GM10266 (cell line): ENCODE data around the gene FERMT1.

ENCODE experiments used
- DNase-seq: peaks from one replicate; pipeline ENCODE4 v3.0.0; 2012; ENCODE audit errors: extremely low spot score
- CTCF ChIP-seq: IDR thresholded peaks from 2 replicates; pipeline ENCODE4 v1.5.1; 2012; ENCODE audit warnings: mild to moderate bottlenecking, low read depth; ENCODE audit not compliant: control insufficient read depth, insufficient read depth; ENCODE audit errors: missing control alignments

Gene FERMT1

GRCh38 chr20:6051505-6051904 lies 71.3 kb downstream of the FERMT1 start:
- no peak for TF ChIP-seq CTCF
- DNase-seq, result no peak

DNA sequence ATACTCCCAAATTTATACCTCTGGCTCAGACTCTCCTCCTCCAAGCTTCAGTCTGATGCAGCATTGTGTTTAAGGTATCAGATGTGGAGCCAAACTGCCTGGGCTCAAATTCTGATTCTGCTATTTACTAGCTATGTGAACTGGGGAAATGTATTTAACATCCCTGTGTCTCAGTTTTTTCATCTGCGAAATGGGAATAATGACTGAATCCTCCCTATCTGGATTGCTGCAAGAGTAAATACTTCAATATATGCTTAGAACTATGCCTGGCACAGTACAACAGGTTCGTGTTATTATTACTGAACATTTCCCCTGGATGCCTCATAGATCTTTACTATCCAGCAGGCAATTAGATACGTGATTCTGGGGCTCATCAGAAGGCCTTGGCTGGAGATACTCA lies 74.4 kb downstream of the FERMT1 start:
- no peak for DNase-seq
- TF ChIP-seq CTCF, result no peak

GRCh38 chr20:6046432-6046831 lies 76.4 kb downstream of the FERMT1 start:
- DNase-seq, result no peak

GRCh38 chr20:6045566-6045965 lies 77.3 kb downstream of the FERMT1 start:
- TF ChIP-seq CTCF, result no peak
- DNase-seq, result no peak

More at GRCh38 chr20:6046432-6046831, 76.4 kb downstream of the FERMT1 start:
- TF ChIP-seq CTCF, result no peak

DNA sequence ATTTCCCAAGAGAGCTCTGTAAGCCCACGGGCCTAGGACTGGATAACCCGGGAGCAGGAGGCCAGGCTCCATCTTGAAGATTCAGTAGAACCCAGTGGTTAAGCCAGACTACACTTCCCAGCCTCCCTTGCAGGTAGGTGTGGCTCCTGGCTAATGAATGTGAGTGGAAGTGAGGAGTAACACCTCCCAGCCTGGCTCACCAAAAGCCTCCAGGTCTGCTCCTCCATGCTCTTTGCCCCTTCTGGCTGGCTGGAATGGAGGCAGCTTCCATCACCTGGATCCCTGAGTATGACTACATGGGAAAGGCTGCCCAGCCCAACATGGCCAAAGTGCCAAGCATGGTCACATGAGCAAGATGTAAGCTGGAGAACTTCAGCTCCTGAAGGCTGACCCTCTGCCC lies 78.7 kb downstream of the FERMT1 start:
- no peak for TF ChIP-seq CTCF
- DNase-seq, result no peak

GRCh38 chr20:6041808-6042265 lies 81.0 kb downstream of the FERMT1 start:
- TF ChIP-seq CTCF, result no peak
- DNase-seq, result no peak

- no peak for DNase-seq
- TF ChIP-seq CTCF, result no peak
Measured at GRCh38 chr20:6040958-6041807, 81.6 kb downstream of the FERMT1 start.
